AML-193 (cell line): ENCODE data around the gene OR10AD1.
A peak's percentile ranks its signal among the peaks of the same experiment; 100 is the strongest.
"Not testable (repeated sequence)": the region's sequence is repeated elsewhere in the genome, so short reads cannot be mapped to it uniquely, and the experiment has no call there.

Source experiments
- DNase-seq, 2 experiments: peaks; one replicate each; lab custom pipeline; 2025; lab: John Stamatoyannopoulos, UW

Gene OR10AD1

DNA sequence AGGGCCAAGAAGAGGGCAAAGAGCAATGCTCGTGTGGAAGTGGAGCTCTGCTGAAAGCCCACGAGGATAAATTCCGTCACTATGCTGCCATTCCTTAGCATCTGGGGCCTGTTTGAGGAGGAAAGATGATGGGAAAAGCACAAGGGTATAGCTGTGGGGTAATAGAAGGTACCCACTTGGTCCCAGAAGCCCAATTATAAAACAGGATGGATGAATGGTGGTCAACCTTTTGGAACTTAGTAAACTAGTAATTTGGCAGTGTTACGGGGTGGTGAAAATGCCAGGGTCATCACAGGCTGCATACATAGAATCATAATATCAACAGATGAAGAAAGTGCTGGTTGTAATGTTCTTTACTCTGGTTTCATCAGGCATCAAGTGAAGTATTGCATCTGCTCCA lies at the start of gene OR10AD1:
Gene OR10AD1 (minus strand): TSS at position 101 of the 400 bp plus-strand sequence. CDS start 0 bp downstream, at position 101.
- DNase-seq, result no peak

DNA sequence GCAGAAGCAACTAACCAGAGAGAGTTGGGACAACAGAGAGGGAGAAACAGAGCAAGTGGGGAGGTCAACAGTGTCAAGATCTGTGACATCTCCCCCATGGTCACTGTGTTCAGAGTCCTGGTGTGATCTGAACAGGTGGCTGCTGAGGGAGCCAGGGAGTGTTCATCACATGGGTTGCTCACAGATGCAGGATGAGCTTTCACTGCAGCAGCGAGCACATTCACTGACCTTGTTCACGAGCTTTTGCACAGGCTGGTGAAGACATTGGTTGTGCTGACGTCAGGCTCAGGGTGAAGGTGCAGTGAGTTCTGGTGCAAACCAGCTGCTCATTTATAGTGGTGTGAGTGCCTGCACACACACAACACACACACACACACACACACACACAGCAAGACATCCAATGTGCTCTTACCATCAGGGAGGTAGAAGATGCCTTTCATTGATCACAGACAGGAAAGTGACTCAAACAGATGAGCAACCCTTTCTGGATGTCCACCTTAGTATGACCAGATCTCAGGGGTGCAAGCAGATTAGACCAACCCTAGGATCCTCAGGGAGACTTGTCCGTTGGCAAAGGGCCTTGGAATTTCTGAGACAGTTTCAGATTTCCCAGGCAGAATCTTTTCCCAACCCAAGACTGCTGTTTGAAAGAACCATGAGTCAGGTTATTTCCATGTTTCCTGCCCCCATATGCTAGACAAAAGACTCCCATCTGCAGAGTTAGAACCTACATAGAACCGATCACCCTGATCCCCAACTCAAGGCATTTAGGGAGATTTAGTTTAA lies 44.3 kb upstream of the OR10AD1 start:
- DNase-seq, result no peak

DNA sequence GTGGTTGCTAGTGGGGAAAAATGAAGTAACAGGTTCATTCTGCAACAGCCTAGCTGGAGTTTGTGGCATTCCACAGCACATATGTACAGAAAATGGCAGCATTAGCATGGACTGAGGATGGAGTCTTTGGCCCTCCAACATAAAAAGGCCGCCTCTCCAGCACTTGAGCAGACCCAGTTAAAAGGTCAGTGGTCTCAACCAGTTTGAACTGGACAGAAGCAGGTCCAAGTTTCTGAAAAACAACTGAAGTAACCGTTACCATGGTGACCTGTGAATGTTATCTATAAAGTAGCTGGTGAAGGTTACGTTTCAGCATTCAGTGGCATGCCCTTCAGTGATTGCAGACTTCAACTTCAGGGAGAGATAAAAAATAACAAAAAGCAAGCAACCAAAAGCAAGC lies 34.1 kb upstream of the OR10AD1 start:
- no peak for DNase-seq

DNA sequence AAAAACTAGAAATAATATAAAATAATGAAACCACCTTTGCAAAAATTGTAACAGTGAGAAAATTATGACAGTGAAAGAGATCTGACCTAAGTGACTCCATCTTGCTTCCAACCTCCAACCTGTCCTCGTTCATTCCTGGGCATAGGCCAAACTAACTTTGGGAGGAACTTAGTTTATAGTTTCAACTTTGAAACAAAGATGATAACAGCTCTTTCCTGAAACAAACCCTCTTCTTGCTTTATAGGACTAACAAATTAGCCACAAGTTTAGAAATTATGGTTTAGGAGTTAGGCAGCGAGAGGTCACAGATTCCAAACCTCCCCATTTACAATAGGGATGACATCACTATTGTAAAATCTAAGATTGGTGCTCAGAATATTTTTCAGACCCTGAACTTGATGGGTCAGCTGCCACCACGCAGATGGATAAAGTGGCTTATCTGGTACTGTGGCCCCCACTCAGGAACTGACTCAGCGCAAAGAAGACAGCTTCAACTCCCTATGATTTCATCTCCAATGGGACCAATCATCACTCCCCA lies 32.8 kb upstream of the OR10AD1 start:
- no peak for DNase-seq

DNA sequence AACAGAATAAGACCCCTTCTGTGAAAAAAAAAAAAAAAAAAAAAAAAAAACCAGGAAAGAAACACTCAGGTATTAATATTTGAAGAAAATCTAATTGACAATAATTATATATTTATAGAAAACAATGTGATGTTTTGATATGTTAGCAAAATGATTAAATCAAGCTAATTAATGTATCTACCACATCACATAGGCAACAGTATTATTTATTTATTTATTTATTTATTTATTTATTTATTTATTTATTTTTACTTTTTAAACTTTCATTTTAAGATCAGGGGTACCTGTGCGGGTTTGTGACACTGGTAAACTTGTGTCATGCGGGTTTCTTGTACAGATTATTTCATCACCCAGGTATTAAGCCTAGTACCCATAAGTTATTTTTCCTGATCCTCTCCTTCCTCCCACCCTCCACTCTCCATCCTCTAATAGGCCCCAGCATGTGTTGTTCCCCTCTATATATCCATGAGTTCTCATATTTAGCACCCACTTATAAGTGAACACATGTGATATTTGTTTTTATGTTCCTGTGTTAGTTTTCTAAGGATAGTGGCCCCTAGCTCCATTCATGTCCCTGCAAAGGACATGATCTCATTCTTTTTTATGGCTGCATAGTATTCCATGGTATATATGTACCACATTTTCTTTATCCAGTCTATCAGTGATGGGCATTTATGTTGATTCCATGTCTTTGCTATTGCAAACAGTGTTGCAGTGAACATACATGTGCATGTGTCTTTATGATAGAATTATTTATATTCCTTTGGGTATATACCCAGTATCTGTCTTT lies 28.3 kb upstream of the OR10AD1 start:
- DNase-seq, result not testable (repeated sequence)

DNA sequence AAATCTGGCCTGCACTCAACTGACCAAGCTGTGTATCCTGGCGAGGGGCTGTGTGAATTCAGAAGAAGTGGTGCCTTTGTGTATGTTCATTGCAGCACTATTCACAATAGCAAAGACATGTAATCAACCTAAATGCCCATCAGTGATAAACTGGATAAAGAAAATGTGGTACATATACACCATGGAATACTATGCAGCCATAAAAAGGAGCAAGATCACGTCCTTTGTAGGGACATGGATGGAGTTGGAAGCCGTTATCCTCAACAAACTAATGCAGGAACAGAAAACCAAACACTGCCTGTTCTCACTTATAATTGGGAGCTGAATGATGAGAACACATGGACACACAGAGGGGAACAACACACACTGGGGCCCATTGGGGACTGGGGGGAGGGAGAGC lies 21.4 kb upstream of the OR10AD1 start:
- DNase-seq, result not testable (repeated sequence)

GRCh38 chr12:48221645-48222044 lies 18.6 kb upstream of the OR10AD1 start:
- DNase-seq, result no peak

DNA sequence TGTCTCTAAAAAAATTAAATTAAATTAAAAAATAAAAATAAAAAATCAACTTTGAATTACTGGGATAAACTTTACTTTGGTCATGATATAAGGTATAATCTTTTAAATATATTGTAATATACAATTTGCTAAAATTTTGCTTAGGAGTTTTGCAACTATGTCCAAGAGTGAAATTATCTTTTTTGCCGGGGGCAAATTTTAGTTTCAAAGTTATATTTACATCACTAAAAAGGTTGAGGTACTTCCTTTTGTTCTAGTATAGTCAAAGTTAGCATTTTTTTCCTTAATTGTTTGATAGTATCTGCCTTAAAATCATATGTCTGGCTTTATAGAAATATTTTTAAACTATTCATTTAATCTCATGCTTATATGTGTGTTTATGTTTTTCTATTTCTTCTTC lies 17.6 kb upstream of the OR10AD1 start:
- no peak for DNase-seq

DNA sequence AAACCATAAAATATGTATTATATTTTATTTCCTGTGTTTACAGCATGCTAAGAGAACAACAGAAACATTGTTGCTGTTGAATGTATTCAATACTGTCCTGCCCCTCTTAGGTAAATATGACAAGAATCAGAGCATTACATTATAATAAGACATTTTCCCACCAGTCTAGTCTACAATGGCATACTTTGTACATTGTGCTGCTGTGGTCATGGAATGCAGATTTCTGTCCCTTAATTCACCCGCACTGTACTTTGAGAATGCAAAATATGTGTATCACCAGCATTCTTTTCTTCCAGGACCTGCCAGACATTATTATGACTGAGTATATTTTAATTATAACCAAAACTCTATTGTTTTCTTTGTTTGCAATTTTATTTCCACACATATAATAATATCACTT lies 16.5 kb upstream of the OR10AD1 start:
- DNase-seq, result no peak

DNA sequence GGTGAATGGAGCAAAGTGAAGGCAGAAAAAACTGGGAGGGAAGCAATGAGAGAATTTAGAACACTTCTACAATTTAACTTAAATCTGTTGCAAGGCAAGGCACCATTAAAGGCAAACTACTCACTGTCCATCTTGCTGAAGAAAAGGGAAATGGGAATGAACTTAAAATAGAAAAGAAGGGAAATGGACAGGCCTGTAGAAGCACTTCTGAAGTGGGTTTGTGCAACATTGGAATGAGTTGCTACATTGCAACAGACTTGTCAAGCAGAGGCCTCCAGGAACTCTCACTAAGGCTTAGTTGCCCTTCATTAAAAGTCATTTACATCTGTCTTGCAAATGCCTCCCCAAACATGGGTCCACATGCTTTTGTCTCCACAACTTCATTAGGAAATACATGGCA lies 13.7 kb upstream of the OR10AD1 start:
- peak; percentile 59 to 61 for DNase-seq

DNA sequence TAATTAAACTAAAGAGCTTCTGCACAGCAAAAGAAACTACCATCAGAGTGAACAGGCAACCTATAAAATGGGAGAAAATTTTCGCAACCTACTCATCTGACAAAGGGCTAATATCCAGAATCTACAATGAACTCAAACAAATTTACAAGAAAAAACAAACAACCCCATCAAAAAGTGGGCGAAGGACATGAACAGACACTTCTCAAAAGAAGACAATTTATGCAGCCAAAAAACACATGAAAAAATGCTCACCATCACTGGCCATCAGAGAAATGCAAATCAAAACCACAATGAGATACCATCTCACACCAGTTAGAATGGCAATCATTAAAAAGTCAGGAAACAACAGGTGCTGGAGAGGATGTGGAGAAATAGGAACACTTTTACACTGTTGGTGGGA lies 6.4 kb upstream of the OR10AD1 start:
- DNase-seq, result not testable (repeated sequence)

GRCh38 chr12:48202766-48203165 lies 326 bp downstream of the OR10AD1 start:
- DNase-seq, result no peak

- DNase-seq, result no peak
Observed at GRCh38 chr12:48201516-48201915, 1.6 kb downstream of the OR10AD1 start.

GRCh38 chr12:48201091-48201490 lies 2.0 kb downstream of the OR10AD1 start:
- no peak for DNase-seq

GRCh38 chr12:48199774-48200221 lies 3.3 kb downstream of the OR10AD1 start:
- DNase-seq, result no peak

DNA sequence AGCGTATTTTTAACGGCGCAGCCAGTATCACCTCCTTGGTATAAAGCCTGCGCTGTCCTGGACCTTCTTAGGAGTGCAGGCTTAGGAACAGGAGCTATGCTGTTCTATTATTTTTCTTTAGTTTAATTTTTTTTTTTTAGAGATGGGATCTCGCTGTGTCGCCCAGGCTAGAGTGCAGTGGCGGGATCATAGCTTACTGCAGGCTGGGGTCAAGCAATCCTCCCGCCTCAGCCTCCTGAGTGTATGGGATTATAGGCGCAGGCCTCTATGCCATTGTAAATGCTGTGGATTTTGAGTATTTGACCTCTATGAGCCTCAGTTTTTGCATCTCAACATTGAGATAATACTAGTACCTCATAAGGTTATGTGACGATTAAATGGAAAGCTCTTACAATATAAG lies 4.1 kb downstream of the OR10AD1 start:
- DNase-seq, result no peak

DNA sequence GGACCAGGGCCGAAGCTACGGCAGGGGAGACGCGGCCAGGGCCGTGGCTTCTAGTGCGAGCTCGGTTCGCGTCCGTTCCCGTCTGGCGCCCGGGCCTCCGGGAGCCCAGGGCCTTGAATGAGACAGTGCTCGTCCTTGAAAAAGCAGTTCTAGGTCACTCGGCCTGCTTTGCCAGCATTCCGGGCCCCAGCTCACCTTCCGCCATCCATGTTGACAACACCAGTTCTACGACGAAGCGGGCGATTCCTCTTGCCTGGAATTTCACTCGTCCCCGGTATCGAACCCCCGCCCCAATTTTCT lies 4.5 kb downstream of the OR10AD1 start:
- DNase-seq, result no peak

GRCh38 chr12:48197971-48198671 lies 5.0 kb downstream of the OR10AD1 start:
- DNase-seq, result peak; percentile 90 to 95

- peak; percentile 36 to 60 for DNase-seq
Observed at GRCh38 chr12:48197549-48197970, 5.5 kb downstream of the OR10AD1 start.

DNA sequence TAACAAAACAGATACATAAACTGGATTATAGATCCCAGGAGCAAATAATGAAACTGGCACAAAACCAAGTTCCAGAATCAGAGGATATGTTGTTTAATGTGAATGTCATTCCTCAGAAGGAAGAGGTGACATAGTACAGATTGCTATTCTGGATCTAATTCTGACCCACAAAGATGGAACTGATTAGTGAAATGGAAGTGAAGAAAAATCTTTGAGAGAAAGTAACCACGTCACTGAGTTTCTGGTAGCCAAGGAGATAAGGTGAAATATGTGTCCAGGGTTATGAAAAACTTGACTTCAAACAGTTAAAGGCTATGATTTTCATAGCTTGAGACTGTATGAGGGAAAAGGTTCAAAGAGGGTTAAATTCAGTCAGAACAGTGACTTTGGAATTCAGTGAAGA lies 8.3 kb downstream of the OR10AD1 start:
- no peak for DNase-seq

DNA sequence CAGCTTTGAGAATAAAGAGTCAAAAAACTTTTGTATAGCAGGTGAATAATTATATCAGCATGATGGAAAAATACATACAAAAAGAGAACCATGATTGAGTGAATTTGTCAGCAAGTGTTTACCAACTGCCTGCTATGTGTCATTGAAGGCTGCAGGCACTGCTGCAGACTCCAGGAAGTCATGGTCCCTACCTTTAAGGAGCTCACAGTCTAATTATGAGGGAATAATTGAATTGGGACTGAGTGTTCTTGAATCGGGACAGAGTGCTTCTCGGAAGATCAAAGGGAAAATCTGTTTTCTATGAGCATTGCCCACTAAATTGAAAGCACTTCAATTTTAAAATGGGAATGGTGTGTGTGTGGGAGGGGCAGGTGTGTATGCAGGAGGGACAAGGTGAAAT lies 9.5 kb downstream of the OR10AD1 start:
- no peak for DNase-seq

DNA sequence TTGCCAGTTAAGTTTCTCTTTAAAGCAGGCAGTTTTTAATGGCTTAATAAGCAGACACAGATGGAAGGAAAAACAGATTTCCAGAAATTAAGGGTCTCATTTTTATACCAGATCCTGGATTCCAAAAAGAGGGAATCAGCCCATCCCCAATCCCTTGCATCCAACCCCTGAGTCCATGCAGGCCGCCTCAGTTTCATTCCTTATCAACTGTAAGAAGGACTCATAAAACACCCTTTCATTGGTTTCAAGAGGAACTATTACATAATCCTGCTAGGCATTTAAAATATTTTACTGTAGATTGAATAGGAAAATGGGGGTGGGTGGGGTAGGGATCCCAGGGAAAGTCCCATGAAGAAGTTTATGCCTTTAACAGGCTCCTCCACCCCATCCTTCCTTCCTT lies 10.2 kb downstream of the OR10AD1 start:
- DNase-seq, result no peak

- no peak for DNase-seq
Observed at GRCh38 chr12:48191096-48191495, 12.0 kb downstream of the OR10AD1 start.
